Transverse colon (tissue), 4 donors: ENCODE results near the gene ATG9B.

ENCODE experiments used
- POLR2AphosphoS5 ChIP-seq, 3 donors: sonication (generic); formaldehyde crosslinking; IDR thresholded peaks; one replicate each; pipeline ENCODE4 v1.6.1; 2016; ENCODE audit warnings: antibody characterized with exemption in 3 of 3
- TF ChIP-seq, protein P1 (sequence below), 5 experiments: fragments of 200-600 bp in 3 of 5; fragments of 450-650 bp in 2 of 5; sonication (generic) in 3 of 5; IDR thresholded peaks; 1 replicate in 2 of 5; 2 replicates in 3 of 5; pipeline ENCODE4 v1.5.1; 2016 to 2017; ENCODE audit warnings: antibody characterized with exemption in 5 of 5, inconsistent platforms in 3 of 5, mild to moderate bottlenecking in 2 of 5, moderate library complexity in 1 of 5

DNA sequence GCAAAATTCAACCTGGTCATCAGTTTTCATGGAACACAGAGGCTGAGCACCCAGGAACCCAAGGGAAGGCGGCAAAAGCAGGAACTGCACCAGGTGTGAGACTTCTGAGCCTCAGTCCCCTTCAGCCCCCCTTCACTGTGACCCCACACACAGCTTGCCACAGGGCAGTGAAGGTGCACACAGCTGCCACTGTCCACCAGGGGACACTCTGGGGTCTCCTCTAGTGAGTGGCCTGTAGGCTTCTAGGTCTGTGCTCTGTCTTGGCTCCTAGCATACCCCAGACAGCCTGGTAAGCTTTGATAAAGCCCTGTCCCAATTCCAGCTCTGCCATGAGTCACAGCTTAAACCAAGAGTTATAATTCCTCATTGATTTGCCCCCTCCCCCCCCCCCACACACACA is 58.3 kb downstream of the ATG9B start:
- TF ChIP-seq POLR2AphosphoS5 (IDR thresholded peaks at IDR 0.05): no peak
- TF ChIP-seq, protein P1, sequence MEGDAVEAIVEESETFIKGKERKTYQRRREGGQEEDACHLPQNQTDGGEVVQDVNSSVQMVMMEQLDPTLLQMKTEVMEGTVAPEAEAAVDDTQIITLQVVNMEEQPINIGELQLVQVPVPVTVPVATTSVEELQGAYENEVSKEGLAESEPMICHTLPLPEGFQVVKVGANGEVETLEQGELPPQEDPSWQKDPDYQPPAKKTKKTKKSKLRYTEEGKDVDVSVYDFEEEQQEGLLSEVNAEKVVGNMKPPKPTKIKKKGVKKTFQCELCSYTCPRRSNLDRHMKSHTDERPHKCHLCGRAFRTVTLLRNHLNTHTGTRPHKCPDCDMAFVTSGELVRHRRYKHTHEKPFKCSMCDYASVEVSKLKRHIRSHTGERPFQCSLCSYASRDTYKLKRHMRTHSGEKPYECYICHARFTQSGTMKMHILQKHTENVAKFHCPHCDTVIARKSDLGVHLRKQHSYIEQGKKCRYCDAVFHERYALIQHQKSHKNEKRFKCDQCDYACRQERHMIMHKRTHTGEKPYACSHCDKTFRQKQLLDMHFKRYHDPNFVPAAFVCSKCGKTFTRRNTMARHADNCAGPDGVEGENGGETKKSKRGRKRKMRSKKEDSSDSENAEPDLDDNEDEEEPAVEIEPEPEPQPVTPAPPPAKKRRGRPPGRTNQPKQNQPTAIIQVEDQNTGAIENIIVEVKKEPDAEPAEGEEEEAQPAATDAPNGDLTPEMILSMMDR (IDR thresholded peaks at IDR 0.05): peak in 2 of 5 experiments; percentile 16 to 22
